B cell (primary cell): Measurements from ENCODE around the gene SYCP3. TPM values are rescaled to one million over a fixed set of nuclear protein-coding genes. Genes with fewer than 3 reads are reported as not detected.
A peak's percentile ranks its signal among the peaks of the same experiment; 100 is the strongest.

Experiments used
- ATAC-seq: fragments of 200-7000 bp; cut with Tn5 transposase; one replicate; pipeline ENCODE4 v1.10.0; 2021; ENCODE audit warnings: low read depth, mild to moderate bottlenecking, moderate number of reproducible peaks, moderate library complexity
- CTCF ChIA-PET: fragments of 350-600 bp; sonication (Branson Sonifier 250); formaldehyde crosslinking; loops from one replicate; lab custom pipeline; 2021; ENCODE audit warnings: antibody characterized with exemption, inconsistent platforms; lab: Charles Lee
- POLR2A ChIA-PET: fragments of 350-600 bp; sonication (Branson Sonifier 250); formaldehyde crosslinking; loops from one replicate; lab custom pipeline; 2021; ENCODE audit warnings: antibody characterized with exemption; lab: Charles Lee
- DNase-seq: peaks from one replicate; pipeline ENCODE4 v3.0.0; 2013
- H2AFZ ChIP-seq: 2 replicates; pipeline ENCODE4 v1.6.1; 2012; ENCODE audit warnings: mild to moderate bottlenecking, low read depth, low read length; ENCODE audit not compliant: insufficient read depth, poor library complexity, severe bottlenecking
- H3K27ac ChIP-seq, 2 donors: 1 replicate in 1 of 2; 2 replicates in 1 of 2; pipeline ENCODE4 v1.5.1; 2012 to 2013; ENCODE audit warnings: low read length in 2 of 2, mild to moderate bottlenecking in 2 of 2, moderate library complexity in 1 of 2
- H3K27me3 ChIP-seq, 4 experiments: fragments of 200-600 bp in 1 of 4; sonication (generic) in 1 of 4; replicated peaks in 1 of 4; 1 replicate in 2 of 4; 2 replicates in 2 of 4; pipeline versions ENCODE4 v1.6.1 to v1.7.0; 2013 to 2016; ENCODE audit warnings: low read length in 3 of 4, mild to moderate bottlenecking in 2 of 4, mixed read lengths in 1 of 4, moderate library complexity in 1 of 4; ENCODE audit not compliant: insufficient read depth in 4 of 4, control insufficient read depth in 3 of 4; ENCODE audit errors: control extremely low read depth in 1 of 4
- H3K36me3 ChIP-seq, 2 experiments: replicated peaks in 1 of 2; 1 replicate in 1 of 2; 2 replicates in 1 of 2; pipeline versions ENCODE4 v1.6.1 to v1.7.1; 2013; ENCODE audit warnings: low read length in 1 of 2; ENCODE audit not compliant: insufficient read depth in 2 of 2, control insufficient read depth in 1 of 2; ENCODE audit errors: control extremely low read depth in 1 of 2, extremely low read depth in 1 of 2
- H3K4me1 ChIP-seq, 2 donors: fragments of 200-600 bp in 1 of 2; sonication (generic) in 1 of 2; 1 replicate in 1 of 2; 2 replicates in 1 of 2; pipeline versions ENCODE4 v1.5.1 to v1.6.1; 2013 to 2017; ENCODE audit warnings: low read length in 2 of 2; ENCODE audit not compliant: control insufficient read depth in 2 of 2, insufficient read depth in 2 of 2
- H3K4me2 ChIP-seq: replicated peaks from 2 replicates; pipeline ENCODE3; 2012; ENCODE audit warnings: mild to moderate bottlenecking, low read depth, low read length; ENCODE audit not compliant: poor library complexity, severe bottlenecking
- H3K4me3 ChIP-seq, 5 experiments: fragments of 200-600 bp in 1 of 5; sonication (generic) in 1 of 5; 1 replicate in 3 of 5; 2 replicates in 2 of 5; pipeline versions ENCODE4 v1.5.1 to v1.7.0; 2011 to 2016; ENCODE audit warnings: low read length in 4 of 5, mild to moderate bottlenecking in 4 of 5, low read depth in 2 of 5, control low read depth in 1 of 5, moderate library complexity in 1 of 5; ENCODE audit not compliant: insufficient read depth in 1 of 5; ENCODE audit errors: control extremely low read depth in 1 of 5, extremely low read depth in 1 of 5
- H3K79me2 ChIP-seq: fragments of 200-600 bp; sonication (generic); one replicate; pipeline ENCODE4 v1.6.0; 2016; ENCODE audit warnings: low read length; ENCODE audit not compliant: control insufficient read depth, insufficient read depth
- H3K9ac ChIP-seq: fragments of 200-600 bp; sonication (generic); 2 replicates; pipeline ENCODE4 v1.6.1; 2017; ENCODE audit warnings: mild to moderate bottlenecking, low read length, moderate library complexity
- H3K9me3 ChIP-seq, 3 donors: one replicate each; pipeline versions ENCODE4 v1.6.1 to v1.7.1; 2013; ENCODE audit warnings: low read length in 2 of 3; ENCODE audit not compliant: control insufficient read depth in 2 of 3, insufficient read depth in 1 of 3; ENCODE audit errors: control extremely low read depth in 1 of 3
- H4K20me1 ChIP-seq: 2 replicates; pipeline ENCODE4 v1.6.0; 2012; ENCODE audit warnings: mild to moderate bottlenecking, low read length; ENCODE audit not compliant: insufficient read depth, control insufficient read depth, poor library complexity, severe bottlenecking
- H3K27ac Mint-ChIP-seq: one replicate; pipeline ENCODE4 v1.8.0; 2021; ENCODE audit warnings: mixed read lengths
- H3K27me3 Mint-ChIP-seq: one replicate; pipeline ENCODE4 v1.8.0; 2021; ENCODE audit warnings: mixed read lengths
- H3K4me1 Mint-ChIP-seq: one replicate; pipeline ENCODE4 v1.8.0; 2021; ENCODE audit warnings: mixed read lengths
- H3K4me3 Mint-ChIP-seq: one replicate; pipeline ENCODE4 v1.8.0; 2021; ENCODE audit warnings: mixed read lengths
- H3K9me3 Mint-ChIP-seq: one replicate; pipeline ENCODE4 v1.8.0; 2022; ENCODE audit warnings: mixed read lengths; ENCODE audit not compliant: insufficient read depth
- CTCF ChIP-seq: fragments of 200-600 bp; IDR thresholded peaks from one replicate; pipeline ENCODE4 v1.8.0; 2022; ENCODE audit warnings: antibody characterized with exemption, mild to moderate bottlenecking
- EZH2 ChIP-seq: IDR thresholded peaks from 2 replicates; pipeline ENCODE4 v1.6.1; 2012; ENCODE audit warnings: borderline replicate concordance, low read depth, mild to moderate bottlenecking, moderate library complexity, low read length; ENCODE audit not compliant: insufficient read depth, poor library complexity, severe bottlenecking
- WGBS: methylation state at CpG from one replicate; pipeline ENCODE4 v1.1.5; 2013; ENCODE audit warnings: missing lambda C conversion rate; ENCODE audit not compliant: insufficient coverage; 5-methylcytosine and 5-hydroxymethylcytosine counted together
- intact Hi-C: fragments of 100-400 bp; cut with micrococcal nuclease; formaldehyde crosslinking; loops from one replicate; pipeline ENCODE4 v1.10.0; 2022
- polyA plus RNA-seq: library from polyadenylated mRNA; depleted of rRNA; stranded (reverse); fragments of >200 nt; gene quantifications from 2 replicates; pipeline ENCODE4 v1.2.3, GENCODE V29; 2012
- total RNA-seq, 2 donors: library from RNA; stranded (reverse); fragments of 120-200 nt in 1 of 2; gene quantifications; 1 replicate in 1 of 2; 2 replicates in 1 of 2; pipeline versions ENCODE4 v1.2.3 to v1.2.4, GENCODE V29; 2013 to 2022

Gene SYCP3
- total and polyA plus RNA-seq, 2 donors (not counting 1 experiment from before 2014, with no cell fraction given) = 0.04 to 0.12 TPM

GRCh38 chr12:101761350-101761749 lies 22.1 kb upstream of the SYCP3 start:
- intact Hi-C loops = loop anchor here (2.0 to 5.0 kb wide), 3 partner anchors 17 to 271 kb away; no protein-coding TSS in a partner anchor
- peaks cover 3% of the 10 kb centered on the region in 2 donors for H3K4me1 ChIP-seq
- POLR2A ChIA-PET = no interaction called here

More at GRCh38 chr12:101761350-101761749, 22.1 kb upstream of the SYCP3 start:
- H3K4me3 ChIP-seq = no peak overlapping the region
- H3K9ac ChIP-seq = no peak overlapping the region
- H3K27ac Mint-ChIP-seq = peak overlapping the region; percentile 15
- no peak for DNase-seq
- TF ChIP-seq CTCF (no peak), EZH2 (no peak)
- no peak for ATAC-seq
- H4K20me1 ChIP-seq = no peaks in the 10 kb centered on the region
- H3K27me3 Mint-ChIP-seq = no peaks in the 10 kb centered on the region
- CTCF ChIA-PET = interaction anchor here (0.7 to 4.0 kb wide), 9 partner anchors 11 to 347 kb away, joined by 3 to 30 read pairs (median 6); no protein-coding TSS in a partner anchor
- no peak overlapping the region for H3K4me2 ChIP-seq
- no peak overlapping the region for H3K27ac ChIP-seq
- WGBS = no CpG with 5 or more reads among the region's 5 CpGs
- H3K4me1 Mint-ChIP-seq = peaks cover 20% of the 10 kb centered on the region
- no peaks in the 10 kb centered on the region for H3K79me2 ChIP-seq
- H3K36me3 ChIP-seq = peaks cover 5 to 34% of the 10 kb centered on the region in 2 experiments
- H3K9me3 ChIP-seq = no peaks in the 10 kb centered on the region
- no peaks in the 10 kb centered on the region for H3K9me3 Mint-ChIP-seq
- H2AFZ ChIP-seq = no peak overlapping the region
- H3K27me3 ChIP-seq = no peaks in the 10 kb centered on the region
- H3K4me3 Mint-ChIP-seq = no peak overlapping the region
